HTERT RPE-1 (cell line): ENCODE results near the gene GRM1.

Experiments
- in situ Hi-C: fragments of 300-500 bp; cut with MboI; formaldehyde crosslinking; loops from 4 replicates; pipeline ENCODE4 v1.14.3; 2020; ENCODE audit warnings: low sequenced_read_pairs

Gene GRM1

DNA sequence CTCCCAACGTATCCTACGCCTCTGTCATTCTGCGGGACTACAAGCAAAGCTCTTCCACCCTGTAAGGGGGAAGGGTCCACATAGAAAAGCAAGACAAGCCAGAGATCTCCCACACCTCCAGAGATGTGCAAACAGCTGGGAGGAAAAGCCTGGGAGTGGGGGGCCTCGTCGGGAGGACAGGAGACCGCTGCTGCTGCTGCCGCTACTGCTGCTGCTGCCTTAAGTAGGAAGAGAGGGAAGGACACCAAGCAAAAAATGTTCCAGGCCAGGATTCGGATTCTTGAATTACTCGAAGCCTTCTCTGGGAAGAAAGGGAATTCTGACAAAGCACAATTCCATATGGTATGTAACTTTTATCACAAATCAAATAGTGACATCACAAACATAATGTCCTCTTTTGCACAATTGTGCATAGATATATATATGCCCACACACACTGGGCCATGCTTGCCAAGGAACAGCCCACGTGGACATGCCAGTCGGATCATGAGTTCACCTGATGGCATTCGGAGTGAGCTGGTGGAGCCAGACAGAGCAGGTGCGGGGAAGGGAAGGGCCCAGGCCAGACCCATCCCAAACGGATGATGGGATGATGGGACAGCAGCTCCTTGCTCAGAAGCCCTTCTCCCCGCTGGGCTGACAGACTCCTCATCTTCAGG is 406.0 kb downstream of the GRM1 start:
- in situ Hi-C loops, result no loop called here

GRCh38 chr6:146441907-146442306 is 413.0 kb downstream of the GRM1 start:
- in situ Hi-C loops, result no loop called here

- in situ Hi-C loops, result no loop called here
Observed at GRCh38 chr6:146444189-146444588, 415.3 kb downstream of the GRM1 start.

DNA sequence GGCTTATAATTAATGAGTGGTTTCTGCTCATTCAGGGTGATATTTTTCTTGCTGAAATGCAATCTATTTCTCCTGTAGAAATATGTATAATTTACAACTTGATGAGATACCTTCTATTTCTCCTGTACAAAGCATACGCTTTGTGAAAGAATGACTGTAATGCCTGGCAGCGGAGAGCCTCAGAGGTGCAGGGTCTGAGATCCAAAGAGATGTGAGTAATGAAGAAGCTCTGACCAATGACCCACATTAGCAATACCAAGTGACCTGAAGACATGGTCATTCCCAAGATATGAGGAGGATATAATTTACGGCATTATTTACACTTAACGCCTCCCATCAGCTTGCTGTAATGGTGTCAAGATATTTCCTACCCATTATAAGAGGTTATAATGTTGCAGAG is 416.4 kb downstream of the GRM1 start:
- in situ Hi-C loops, result no loop called here

GRCh38 chr6:146456886-146457285 is 428.0 kb downstream of the GRM1 start:
- in situ Hi-C loops, result no loop called here

GRCh38 chr6:146460941-146461340 is 432.1 kb downstream of the GRM1 start:
- in situ Hi-C loops, result no loop called here

- in situ Hi-C loops, result no loop called here
Observed at GRCh38 chr6:146470091-146470770, 441.4 kb downstream of the GRM1 start.

DNA sequence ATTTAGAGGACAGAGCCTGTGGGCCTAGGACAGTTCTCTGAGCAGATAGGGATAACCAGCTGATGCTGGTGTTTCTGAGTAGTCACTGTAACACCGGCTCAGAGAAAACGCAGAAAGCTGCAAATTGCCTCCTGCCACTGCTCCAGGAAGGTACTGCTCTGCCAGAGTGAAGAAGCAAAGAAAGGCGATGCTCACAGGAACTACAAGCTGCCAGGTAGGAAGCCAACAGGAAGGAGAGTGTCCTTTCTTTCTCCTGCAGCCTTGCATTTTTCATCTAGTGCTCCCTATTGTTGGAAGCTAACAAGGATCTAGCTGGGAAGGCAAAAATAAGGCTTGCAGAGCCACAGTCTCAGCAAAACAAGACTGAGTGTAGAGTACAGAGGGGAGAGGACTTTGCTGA is 444.1 kb downstream of the GRM1 start:
- in situ Hi-C loops, result no loop called here

GRCh38 chr6:146481527-146481926 is 452.7 kb downstream of the GRM1 start:
- in situ Hi-C loops, result no loop called here

DNA sequence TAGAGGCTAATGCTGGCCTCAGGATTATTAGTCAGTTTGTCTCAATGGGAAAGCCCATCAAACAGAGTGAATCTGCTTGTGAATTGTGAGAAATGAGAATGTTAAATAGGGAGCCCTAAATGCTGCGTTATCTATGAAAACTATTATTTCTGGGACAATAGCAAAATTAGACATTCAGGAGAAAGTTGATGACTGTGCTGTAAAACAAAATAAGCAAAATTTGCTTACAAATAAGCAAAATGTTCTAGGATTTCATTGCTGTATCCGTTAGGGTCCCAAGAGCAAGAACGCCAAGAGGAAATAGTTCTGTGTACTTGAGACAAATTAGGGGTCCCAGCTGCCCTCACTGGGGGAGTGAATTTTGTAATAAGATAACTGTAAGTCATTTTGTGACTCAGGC is 455.5 kb downstream of the GRM1 start:
- in situ Hi-C loops, result no loop called here
